ENCODE results near the gene CDKAL1. TPM values are rescaled to one million over a fixed set of nuclear protein-coding genes. Genes with fewer than 3 reads are reported as not detected.

The CDKAL1 gene
- total and polyA plus RNA-seq, 8 donors: 13.6 to 20.7 (median 17.5) TPM

GRCh38 chr6:20952699-20953474, 418.6 kb downstream of the CDKAL1 start:
- Histone ChIP-seq H3K4me1 (no peaks in the 10 kb centered on the region), H3K27me3 (no peaks in the 10 kb centered on the region), H3K9me3 (no peaks in the 10 kb centered on the region), H3K4me3 (no peak overlapping the region), H3K27ac (no peak overlapping the region), H3K36me3 (peaks cover 0 to 7% of the 10 kb centered on the region in 2 donors)
- TF ChIP-seq CTCF (IDR thresholded peaks at IDR 0.05): no peak
- intact Hi-C loops (cut with DNase I): no loop called here
- ATAC-seq (no peak), DNase-seq (no peak)

GRCh38 chr6:20954315-20954714, 420.1 kb downstream of the CDKAL1 start:
- DNase-seq (no peak), ATAC-seq (no peak)
- H3K9me3 ChIP-seq: no peaks in the 10 kb centered on the region
- no peaks in the 10 kb centered on the region for H3K27me3 ChIP-seq
- peaks cover 0 to 7% of the 10 kb centered on the region in 2 donors for H3K36me3 ChIP-seq
- no peak for TF ChIP-seq CTCF (IDR thresholded peaks at IDR 0.05)
- no peak overlapping the region for H3K4me3 ChIP-seq
- no peak overlapping the region for H3K27ac ChIP-seq
- no peaks in the 10 kb centered on the region for H3K4me1 ChIP-seq
- intact Hi-C loops (cut with DNase I): no loop called here

GRCh38 chr6:20955131-20955530, 420.9 kb downstream of the CDKAL1 start:
- Histone ChIP-seq H3K27me3 (no peaks in the 10 kb centered on the region), H3K4me1 (no peaks in the 10 kb centered on the region), H3K4me3 (no peak overlapping the region), H3K36me3 (peaks cover 0 to 7% of the 10 kb centered on the region in 2 donors), H3K27ac (no peak overlapping the region), H3K9me3 (no peaks in the 10 kb centered on the region)
- DNase-seq (no peak), ATAC-seq (no peak)
- intact Hi-C loops (cut with DNase I): no loop called here
- no peak for TF ChIP-seq CTCF (IDR thresholded peaks at IDR 0.05)

GRCh38 chr6:20955751-20956150, 421.5 kb downstream of the CDKAL1 start:
- no peaks in the 10 kb centered on the region for H3K4me1 ChIP-seq
- H3K9me3 ChIP-seq: no peaks in the 10 kb centered on the region
- no peak overlapping the region for H3K4me3 ChIP-seq
- H3K27ac ChIP-seq: no peak overlapping the region
- no peak for ATAC-seq
- TF ChIP-seq CTCF (IDR thresholded peaks at IDR 0.05): no peak
- DNase-seq: no peak
- intact Hi-C loops (cut with DNase I): no loop called here
- H3K27me3 ChIP-seq: no peaks in the 10 kb centered on the region
- peaks cover 0 to 7% of the 10 kb centered on the region in 2 donors for H3K36me3 ChIP-seq

GRCh38 chr6:20960067-20960466, 425.8 kb downstream of the CDKAL1 start:
- H3K4me3 ChIP-seq: no peak overlapping the region
- H3K27me3 ChIP-seq: no peaks in the 10 kb centered on the region
- TF ChIP-seq CTCF (IDR thresholded peaks at IDR 0.05): no peak
- H3K4me1 ChIP-seq: no peaks in the 10 kb centered on the region
- H3K36me3 ChIP-seq: peaks cover 0 to 7% of the 10 kb centered on the region in 2 donors
- intact Hi-C loops (cut with DNase I): no loop called here
- DNase-seq (no peak), ATAC-seq (no peak)
- no peak overlapping the region for H3K27ac ChIP-seq
- no peaks in the 10 kb centered on the region for H3K9me3 ChIP-seq
